HepG2 (cell line): ENCODE results near the gene PCGF6. TPM values are rescaled to one million over a fixed set of nuclear protein-coding genes. Genes with fewer than 3 reads are reported as not detected.

ENCODE experiments used
- AGO2 ChIP-seq: fragments of 200-400 bp; formaldehyde crosslinking; optimal IDR thresholded peaks from 2 replicates; pipeline ENCODE3; 2017; ENCODE audit warnings: mild to moderate bottlenecking, low read depth, low read length, moderate library complexity
- ARNT2 ChIP-seq: sonication (generic); formaldehyde crosslinking; IDR thresholded peaks from 2 replicates; pipeline ENCODE4 v1.8.0; 2022; ENCODE audit warnings: mild to moderate bottlenecking, low read depth, missing genetic modification reagents, moderate library complexity
- DNMT1 ChIP-seq: sonication (generic); formaldehyde crosslinking; IDR thresholded peaks from 2 replicates; pipeline ENCODE4 v1.5.1; 2020; ENCODE audit warnings: mild to moderate bottlenecking, missing genetic modification reagents
- ERF ChIP-seq: IDR thresholded peaks from 2 replicates; pipeline ENCODE4 v1.6.1; 2018; ENCODE audit warnings: missing biosample characterization, missing genetic modification reagents
- FOXM1 ChIP-seq: sonication (generic); formaldehyde crosslinking; IDR thresholded peaks from 2 replicates; pipeline ENCODE4 v1.5.0; 2020; ENCODE audit warnings: missing genetic modification reagents
- MAFG ChIP-seq: sonication (generic); formaldehyde crosslinking; IDR thresholded peaks from 2 replicates; pipeline ENCODE4 v1.5.1; 2020; ENCODE audit warnings: mild to moderate bottlenecking, missing genetic modification reagents
- SALL1 ChIP-seq: sonication (generic); formaldehyde crosslinking; IDR thresholded peaks from 2 replicates; pipeline ENCODE4 v1.8.0; 2022; ENCODE audit warnings: mild to moderate bottlenecking, missing genetic modification reagents
- ZNF256 ChIP-seq: sonication (generic); formaldehyde crosslinking; conservative IDR thresholded peaks from 2 replicates; pipeline ENCODE4 v1.4.0; 2020; ENCODE audit warnings: missing genetic modification reagents
- ZNF3 ChIP-seq: IDR thresholded peaks from 2 replicates; pipeline ENCODE4 v1.7.0; 2017; ENCODE audit warnings: inconsistent platforms
- ZNF496 ChIP-seq: sonication (generic); formaldehyde crosslinking; IDR thresholded peaks from 2 replicates; pipeline ENCODE4 v1.8.1; 2023; ENCODE audit warnings: mild to moderate bottlenecking, moderate library complexity, missing genetic modification reagents; ENCODE audit not compliant: insufficient replicate concordance
- ZNF766 ChIP-seq: sonication (generic); formaldehyde crosslinking; IDR thresholded peaks from 2 replicates; pipeline ENCODE4 v1.5.0; 2020; ENCODE audit warnings: missing genetic modification reagents, borderline replicate concordance
- ZNF772 ChIP-seq: sonication (generic); formaldehyde crosslinking; IDR thresholded peaks from 2 replicates; pipeline ENCODE4 v1.5.0; 2020; ENCODE audit warnings: mild to moderate bottlenecking, missing genetic modification reagents
- ZNF777 ChIP-seq: sonication (generic); formaldehyde crosslinking; IDR thresholded peaks from 2 replicates; pipeline ENCODE4 v1.4.0; 2020; ENCODE audit warnings: missing genetic modification reagents
- polyA plus RNA-seq, 8 experiments: library from polyadenylated mRNA; depleted of rRNA in 3 of 8; stranded (reverse) in 7 of 8; unstranded in 1 of 8; fragments of >200 nt; fragmentation: Illumina TruSeq in 4 of 8; extraction: Trizol in 4 of 8; gene quantifications; 2 replicates each; pipeline versions ENCODE4 v1.2.1 to v1.2.3, GENCODE V29; 2011 to 2016; ENCODE audit warnings: low read depth in 4 of 8, missing spikeins in 1 of 8, mixed read lengths in 1 of 8; ENCODE audit not compliant: insufficient read depth in 1 of 8
- total RNA-seq, 5 experiments: library from RNA; depleted of rRNA; stranded (reverse); fragments of >200 nt; fragmentation: Illumina TruSeq; extraction: Trizol; gene quantifications; 2 replicates each; pipeline ENCODE4 v1.2.3, GENCODE V29; 2016; ENCODE audit warnings: low read depth in 1 of 5
- TF ChIP-seq, protein P1 (sequence below): sonication (generic); formaldehyde crosslinking; IDR thresholded peaks from 2 replicates; pipeline ENCODE4 v1.4.0; 2020; ENCODE audit warnings: missing genetic modification reagents, mild to moderate bottlenecking, borderline replicate concordance
- TF ChIP-seq, protein P2 (sequence below): sonication (generic); formaldehyde crosslinking; IDR thresholded peaks from 2 replicates; pipeline ENCODE4 v1.5.0; 2020; ENCODE audit warnings: mild to moderate bottlenecking, missing genetic modification reagents, moderate library complexity
- TF ChIP-seq, protein P3 (sequence below), 2 experiments: sonication (generic) in 1 of 2; formaldehyde crosslinking in 1 of 2; IDR thresholded peaks; 2 replicates each; pipeline versions ENCODE4 v1.5.1 to v1.6.1; 2011 to 2020; ENCODE audit warnings: borderline replicate concordance in 1 of 2, low read depth in 1 of 2, low read length in 1 of 2, mild to moderate bottlenecking in 1 of 2, missing genetic modification reagents in 1 of 2, moderate library complexity in 1 of 2
- TF ChIP-seq, protein P4 (sequence below): sonication (generic); formaldehyde crosslinking; IDR thresholded peaks from 2 replicates; pipeline ENCODE4 v1.8.1; 2023; ENCODE audit warnings: missing genetic modification reagents, mild to moderate bottlenecking, borderline replicate concordance
- TF ChIP-seq, protein P5 (sequence below): sonication (generic); formaldehyde crosslinking; IDR thresholded peaks from 2 replicates; pipeline ENCODE4 v1.8.1; 2022; ENCODE audit warnings: mild to moderate bottlenecking, missing genetic modification reagents
- TF ChIP-seq, protein P6 (sequence below), 2 experiments: fragments of 450-650 bp in 1 of 2; sonication (generic) in 1 of 2; formaldehyde crosslinking; IDR thresholded peaks; 2 replicates each; pipeline versions ENCODE4 v1.5.0 to v1.8.0; 2020 to 2022; ENCODE audit warnings: mild to moderate bottlenecking in 1 of 2, missing genetic modification reagents in 1 of 2

PCGF6 gene
- total and polyA plus RNA-seq, 2 of the 13 experiments (the other 11 are each of a cell fraction or from before 2014, with no cell fraction given) = 5.2 to 19.4 TPM

DNA sequence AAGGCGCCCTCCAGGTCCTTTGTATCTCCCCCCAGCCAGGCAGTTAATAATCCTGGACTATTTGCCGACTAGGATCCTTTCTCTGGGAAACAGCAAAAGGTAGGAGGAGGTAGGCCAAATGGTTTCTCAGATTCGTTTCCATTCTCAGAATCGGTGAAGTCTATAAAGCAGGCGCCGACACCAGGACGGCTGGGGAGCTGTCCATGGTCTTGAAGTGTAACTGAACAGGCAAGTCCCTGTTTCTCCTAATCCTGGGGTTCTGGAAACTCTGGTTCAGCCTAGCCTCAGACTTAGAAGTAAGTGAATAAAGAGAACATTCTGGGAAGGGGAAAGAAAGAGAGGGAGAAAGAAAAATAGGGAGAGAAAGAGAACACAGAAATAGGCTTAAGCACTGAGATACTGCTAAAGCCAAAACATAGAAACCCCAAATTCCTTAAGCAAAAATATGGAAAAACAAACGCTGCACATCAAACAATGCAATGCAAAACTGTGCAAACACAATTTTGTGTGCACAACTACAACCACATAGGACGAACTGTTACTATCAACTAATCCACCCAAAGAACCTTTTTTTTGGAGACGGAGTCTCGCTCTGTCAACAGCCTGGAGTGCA lies 85.1 kb downstream of the PCGF6 start (continued):
- TF ChIP-seq, protein P1, sequence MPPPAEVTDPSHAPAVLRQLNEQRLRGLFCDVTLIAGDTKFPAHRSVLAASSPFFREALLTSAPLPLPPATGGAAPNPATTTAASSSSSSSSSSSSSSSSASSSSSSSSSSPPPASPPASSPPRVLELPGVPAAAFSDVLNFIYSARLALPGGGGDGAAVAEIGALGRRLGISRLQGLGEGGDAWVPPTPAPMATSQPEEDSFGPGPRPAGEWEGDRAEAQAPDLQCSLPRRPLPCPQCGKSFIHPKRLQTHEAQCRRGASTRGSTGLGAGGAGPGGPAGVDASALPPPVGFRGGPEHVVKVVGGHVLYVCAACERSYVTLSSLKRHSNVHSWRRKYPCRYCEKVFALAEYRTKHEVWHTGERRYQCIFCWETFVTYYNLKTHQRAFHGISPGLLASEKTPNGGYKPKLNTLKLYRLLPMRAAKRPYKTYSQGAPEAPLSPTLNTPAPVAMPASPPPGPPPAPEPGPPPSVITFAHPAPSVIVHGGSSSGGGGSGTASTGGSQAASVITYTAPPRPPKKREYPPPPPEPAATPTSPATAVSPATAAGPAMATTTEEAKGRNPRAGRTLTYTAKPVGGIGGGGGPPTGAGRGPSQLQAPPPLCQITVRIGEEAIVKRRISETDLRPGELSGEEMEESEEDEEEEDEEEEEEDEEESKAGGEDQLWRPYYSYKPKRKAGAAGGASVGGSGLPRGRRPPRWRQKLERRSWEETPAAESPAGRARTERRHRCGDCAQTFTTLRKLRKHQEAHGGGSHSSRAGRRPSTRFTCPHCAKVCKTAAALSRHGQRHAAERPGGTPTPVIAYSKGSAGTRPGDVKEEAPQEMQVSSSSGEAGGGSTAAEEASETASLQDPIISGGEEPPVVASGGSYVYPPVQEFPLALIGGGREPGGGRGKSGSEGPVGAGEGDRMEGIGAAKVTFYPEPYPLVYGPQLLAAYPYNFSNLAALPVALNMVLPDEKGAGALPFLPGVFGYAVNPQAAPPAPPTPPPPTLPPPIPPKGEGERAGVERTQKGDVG = no peak
- no peak for TF ChIP-seq ZNF777 (CRISPR knock-in tag)
- TF ChIP-seq, protein P2, sequence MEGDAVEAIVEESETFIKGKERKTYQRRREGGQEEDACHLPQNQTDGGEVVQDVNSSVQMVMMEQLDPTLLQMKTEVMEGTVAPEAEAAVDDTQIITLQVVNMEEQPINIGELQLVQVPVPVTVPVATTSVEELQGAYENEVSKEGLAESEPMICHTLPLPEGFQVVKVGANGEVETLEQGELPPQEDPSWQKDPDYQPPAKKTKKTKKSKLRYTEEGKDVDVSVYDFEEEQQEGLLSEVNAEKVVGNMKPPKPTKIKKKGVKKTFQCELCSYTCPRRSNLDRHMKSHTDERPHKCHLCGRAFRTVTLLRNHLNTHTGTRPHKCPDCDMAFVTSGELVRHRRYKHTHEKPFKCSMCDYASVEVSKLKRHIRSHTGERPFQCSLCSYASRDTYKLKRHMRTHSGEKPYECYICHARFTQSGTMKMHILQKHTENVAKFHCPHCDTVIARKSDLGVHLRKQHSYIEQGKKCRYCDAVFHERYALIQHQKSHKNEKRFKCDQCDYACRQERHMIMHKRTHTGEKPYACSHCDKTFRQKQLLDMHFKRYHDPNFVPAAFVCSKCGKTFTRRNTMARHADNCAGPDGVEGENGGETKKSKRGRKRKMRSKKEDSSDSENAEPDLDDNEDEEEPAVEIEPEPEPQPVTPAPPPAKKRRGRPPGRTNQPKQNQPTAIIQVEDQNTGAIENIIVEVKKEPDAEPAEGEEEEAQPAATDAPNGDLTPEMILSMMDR (CRISPR knock-in tag) = no peak
- TF ChIP-seq SALL1 = peak; percentile 71
- TF ChIP-seq ARNT2 = peak; percentile 44; the same call in 1 of the 2 replicates
- TF ChIP-seq, protein P3, sequence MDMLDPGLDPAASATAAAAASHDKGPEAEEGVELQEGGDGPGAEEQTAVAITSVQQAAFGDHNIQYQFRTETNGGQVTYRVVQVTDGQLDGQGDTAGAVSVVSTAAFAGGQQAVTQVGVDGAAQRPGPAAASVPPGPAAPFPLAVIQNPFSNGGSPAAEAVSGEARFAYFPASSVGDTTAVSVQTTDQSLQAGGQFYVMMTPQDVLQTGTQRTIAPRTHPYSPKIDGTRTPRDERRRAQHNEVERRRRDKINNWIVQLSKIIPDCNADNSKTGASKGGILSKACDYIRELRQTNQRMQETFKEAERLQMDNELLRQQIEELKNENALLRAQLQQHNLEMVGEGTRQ (IDR thresholded peaks at IDR 0.05; ENCODE audit: low read depth, low read length) = no peak
- TF ChIP-seq, protein P3 (CRISPR knock-in tag; IDR thresholded peaks at IDR 0.05; ENCODE audit: borderline replicate concordance) = no peak
- peak; percentile 93 for TF ChIP-seq ZNF256
- no peak for TF ChIP-seq FOXM1 (CRISPR knock-in tag)
- no peak for TF ChIP-seq DNMT1 (CRISPR knock-in tag)
- TF ChIP-seq ZNF3 (CRISPR knock-in tag) = 0 out of 2 replicates have a peak, but pooled peaks have one; percentile 45
- TF ChIP-seq ZNF772 (CRISPR knock-in tag) = no peak
- TF ChIP-seq, protein P4, sequence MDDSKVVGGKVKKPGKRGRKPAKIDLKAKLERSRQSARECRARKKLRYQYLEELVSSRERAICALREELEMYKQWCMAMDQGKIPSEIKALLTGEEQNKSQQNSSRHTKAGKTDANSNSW (CRISPR knock-in tag) = peak; percentile 56; the same call in 1 of the 2 replicates
- TF ChIP-seq, protein P5, sequence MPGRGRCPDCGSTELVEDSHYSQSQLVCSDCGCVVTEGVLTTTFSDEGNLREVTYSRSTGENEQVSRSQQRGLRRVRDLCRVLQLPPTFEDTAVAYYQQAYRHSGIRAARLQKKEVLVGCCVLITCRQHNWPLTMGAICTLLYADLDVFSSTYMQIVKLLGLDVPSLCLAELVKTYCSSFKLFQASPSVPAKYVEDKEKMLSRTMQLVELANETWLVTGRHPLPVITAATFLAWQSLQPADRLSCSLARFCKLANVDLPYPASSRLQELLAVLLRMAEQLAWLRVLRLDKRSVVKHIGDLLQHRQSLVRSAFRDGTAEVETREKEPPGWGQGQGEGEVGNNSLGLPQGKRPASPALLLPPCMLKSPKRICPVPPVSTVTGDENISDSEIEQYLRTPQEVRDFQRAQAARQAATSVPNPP = no peak
- TF ChIP-seq, protein P6, sequence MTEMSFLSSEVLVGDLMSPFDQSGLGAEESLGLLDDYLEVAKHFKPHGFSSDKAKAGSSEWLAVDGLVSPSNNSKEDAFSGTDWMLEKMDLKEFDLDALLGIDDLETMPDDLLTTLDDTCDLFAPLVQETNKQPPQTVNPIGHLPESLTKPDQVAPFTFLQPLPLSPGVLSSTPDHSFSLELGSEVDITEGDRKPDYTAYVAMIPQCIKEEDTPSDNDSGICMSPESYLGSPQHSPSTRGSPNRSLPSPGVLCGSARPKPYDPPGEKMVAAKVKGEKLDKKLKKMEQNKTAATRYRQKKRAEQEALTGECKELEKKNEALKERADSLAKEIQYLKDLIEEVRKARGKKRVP (CRISPR knock-in tag; IDR thresholded peaks at IDR 0.05) = no peak
- TF ChIP-seq AGO2 = no peak
- TF ChIP-seq MAFG (CRISPR knock-in tag) = no peak
- peak; percentile 82 for TF ChIP-seq ERF (CRISPR knock-in tag)
- TF ChIP-seq ZNF766 (CRISPR knock-in tag) = peak; percentile 87
- TF ChIP-seq ZNF496 (CRISPR knock-in tag) = no peak
